ENCODE results near the gene PDZD8.
"Not testable (repeated sequence)": the region's sequence is repeated elsewhere in the genome, so short reads cannot be mapped to it uniquely, and the experiment has no call there.

Gene PDZD8

DNA sequence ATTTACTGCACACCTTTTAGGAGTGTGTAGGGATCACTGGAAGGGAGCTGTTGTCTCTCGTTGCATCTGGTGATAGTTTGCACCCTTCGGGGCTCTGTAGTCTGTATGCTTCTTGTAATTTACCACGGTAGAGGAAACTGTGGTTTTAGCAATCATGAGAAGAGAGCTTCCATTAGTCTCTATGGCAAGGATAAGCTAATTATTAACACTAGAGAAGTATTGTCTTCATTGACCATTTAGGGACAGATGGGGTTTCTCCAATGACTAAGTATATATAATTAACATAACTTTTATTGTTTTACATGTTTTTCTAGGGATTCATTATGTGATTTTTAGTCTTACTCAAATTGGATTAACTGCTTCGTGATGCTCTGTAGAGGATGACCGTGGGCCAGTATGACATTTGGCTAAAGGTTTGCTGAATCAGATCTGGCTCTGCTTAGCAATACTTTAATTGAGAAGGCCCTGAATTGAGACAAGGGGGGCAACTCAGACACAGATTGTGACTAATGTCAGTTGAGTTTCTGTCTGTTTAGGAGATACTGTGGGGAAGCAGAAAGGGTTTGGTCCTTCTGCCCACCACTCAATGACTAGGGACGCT, 125.6 kb downstream of the PDZD8 start:
- no peak for DNase-seq

GRCh38 chr10:117248750-117249465, 126.3 kb downstream of the PDZD8 start:
- no peak for DNase-seq

- no peak for DNase-seq
Observed at GRCh38 chr10:117246997-117247671, 128.1 kb downstream of the PDZD8 start.

DNA sequence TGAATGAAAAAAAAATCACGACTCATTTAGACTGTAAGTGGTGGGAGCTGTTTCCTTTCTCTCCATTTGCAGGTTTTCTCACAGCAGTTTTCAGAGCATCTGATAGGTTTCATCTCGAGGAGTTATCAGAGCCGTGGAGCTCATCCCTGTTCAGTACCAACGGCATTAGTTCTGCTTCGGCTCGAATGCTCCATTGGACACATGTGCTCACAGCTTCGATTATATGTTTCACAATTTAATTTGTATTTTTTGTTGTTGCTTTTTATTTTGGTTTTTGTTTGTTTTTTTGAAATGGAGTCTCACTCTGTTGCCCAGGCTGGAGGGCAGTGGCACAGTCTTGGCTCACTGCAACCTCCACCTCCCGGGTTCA, 132.8 kb downstream of the PDZD8 start:
- DNase-seq: no peak

- DNase-seq: no peak
Observed at GRCh38 chr10:117241541-117242462, 133.4 kb downstream of the PDZD8 start.

- DNase-seq: no peak
Observed at GRCh38 chr10:117240621-117241529, 134.4 kb downstream of the PDZD8 start, which contains the start of gene SLC18A2. TSS of gene SLC18A2 (plus strand) at chr10:117241114. CDS start at chr10:117241694, 580 bp downstream.

GRCh38 chr10:117239721-117240620, 135.3 kb downstream of the PDZD8 start:
- no peak for DNase-seq

GRCh38 chr10:117239051-117239450, 136.2 kb downstream of the PDZD8 start:
- DNase-seq: no peak

DNA sequence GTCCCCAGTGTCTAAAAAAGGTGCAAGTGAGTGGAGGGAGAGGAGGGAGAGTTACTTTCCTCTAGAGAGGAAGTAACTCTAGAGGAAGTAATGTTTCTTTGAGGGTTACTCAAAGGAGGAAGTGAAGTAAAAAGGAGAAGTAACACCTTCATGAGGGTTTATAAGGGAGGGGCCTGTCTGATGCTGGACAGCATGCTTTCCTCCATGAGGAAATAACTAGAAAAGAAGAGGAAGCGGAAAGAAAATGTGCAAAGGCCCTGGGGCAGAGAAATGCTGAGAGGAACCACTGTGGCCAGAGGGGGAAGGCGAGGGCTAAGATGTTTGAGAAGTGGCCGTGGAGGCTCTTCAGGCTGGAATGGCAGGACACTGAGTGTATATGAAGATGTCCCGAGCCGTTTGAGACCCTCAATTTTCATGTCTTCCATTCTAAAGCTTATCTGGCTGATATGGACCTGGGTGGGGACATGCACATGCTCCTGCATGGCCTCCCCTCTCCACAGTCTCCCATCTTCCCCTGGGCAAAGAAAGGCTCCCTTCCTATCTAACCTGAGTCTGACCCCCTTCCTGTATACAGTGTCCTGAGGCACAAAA, 137.7 kb downstream of the PDZD8 start:
- no peak for DNase-seq

- DNase-seq: not testable (repeated sequence)
Observed at GRCh38 chr10:117230107-117230506, 145.1 kb downstream of the PDZD8 start.

GRCh38 chr10:117228210-117228609, 147.0 kb downstream of the PDZD8 start:
- no peak for DNase-seq

Measured in activated T-cell treated with anti-CD3 and anti-CD28 coated beads, Interleukin-2, amount 50 U/mL, for 1 hour (primary cell).